GM21825 (cell line): ENCODE measurements around the gene HNF1B.

Experiments
- ATAC-seq: cut with Tn5 transposase; IDR thresholded peaks from one replicate; pipeline ENCODE4 v1.9.1; 2021; ENCODE audit warnings: mild to moderate bottlenecking, moderate library complexity; ENCODE audit not compliant: unreplicated experiment

The HNF1B gene

GRCh38 chr17:37737081-37737480, 7.8 kb downstream of the HNF1B start:
- no peak for ATAC-seq

DNA sequence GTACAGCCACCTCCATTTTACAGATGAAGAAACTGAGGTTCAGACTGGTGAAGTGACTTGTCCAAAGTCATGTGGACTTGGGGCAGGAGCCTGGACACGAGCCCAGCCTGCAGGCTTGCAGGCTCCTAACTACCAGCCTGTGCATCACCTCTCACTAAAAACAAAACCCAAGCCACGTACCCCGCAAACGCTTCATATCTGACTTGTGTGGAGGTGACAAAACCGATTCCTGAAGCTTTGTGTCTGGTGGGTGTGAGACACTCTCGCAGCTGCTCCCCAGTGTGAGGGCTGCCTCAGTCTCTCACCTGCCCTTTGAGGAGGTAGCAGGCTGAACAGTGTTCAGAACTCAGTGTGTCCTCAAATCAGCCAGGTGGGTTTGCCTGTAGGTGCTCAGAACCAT, 8.4 kb downstream of the HNF1B start:
- no peak for ATAC-seq

GRCh38 chr17:37735165-37735564, 9.7 kb downstream of the HNF1B start:
- no peak for ATAC-seq

DNA sequence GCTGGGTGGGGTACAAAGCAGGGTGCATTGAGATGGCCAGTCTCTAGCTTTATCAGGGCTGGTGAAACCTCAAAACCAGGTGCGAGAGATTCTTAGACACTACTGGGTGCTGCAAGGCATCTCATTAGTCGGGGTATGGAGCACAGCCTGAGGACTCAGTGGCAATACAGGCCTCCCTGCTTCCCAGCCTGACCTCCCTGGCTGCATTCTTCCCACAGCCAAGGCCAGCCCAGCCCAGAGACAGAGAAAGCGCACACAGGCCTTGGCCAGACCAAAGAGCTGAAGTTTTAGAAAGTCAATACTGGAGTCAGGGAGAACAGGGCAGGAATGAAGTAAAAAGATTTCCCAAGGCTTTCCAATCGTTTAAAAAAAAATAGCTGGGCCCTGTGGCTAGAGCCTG, 12.5 kb downstream of the HNF1B start:
- no peak for ATAC-seq

GRCh38 chr17:37731056-37731455, 13.8 kb downstream of the HNF1B start:
- ATAC-seq = no peak

- no peak for ATAC-seq
Measured at GRCh38 chr17:37729905-37730304, 15.0 kb downstream of the HNF1B start.

DNA sequence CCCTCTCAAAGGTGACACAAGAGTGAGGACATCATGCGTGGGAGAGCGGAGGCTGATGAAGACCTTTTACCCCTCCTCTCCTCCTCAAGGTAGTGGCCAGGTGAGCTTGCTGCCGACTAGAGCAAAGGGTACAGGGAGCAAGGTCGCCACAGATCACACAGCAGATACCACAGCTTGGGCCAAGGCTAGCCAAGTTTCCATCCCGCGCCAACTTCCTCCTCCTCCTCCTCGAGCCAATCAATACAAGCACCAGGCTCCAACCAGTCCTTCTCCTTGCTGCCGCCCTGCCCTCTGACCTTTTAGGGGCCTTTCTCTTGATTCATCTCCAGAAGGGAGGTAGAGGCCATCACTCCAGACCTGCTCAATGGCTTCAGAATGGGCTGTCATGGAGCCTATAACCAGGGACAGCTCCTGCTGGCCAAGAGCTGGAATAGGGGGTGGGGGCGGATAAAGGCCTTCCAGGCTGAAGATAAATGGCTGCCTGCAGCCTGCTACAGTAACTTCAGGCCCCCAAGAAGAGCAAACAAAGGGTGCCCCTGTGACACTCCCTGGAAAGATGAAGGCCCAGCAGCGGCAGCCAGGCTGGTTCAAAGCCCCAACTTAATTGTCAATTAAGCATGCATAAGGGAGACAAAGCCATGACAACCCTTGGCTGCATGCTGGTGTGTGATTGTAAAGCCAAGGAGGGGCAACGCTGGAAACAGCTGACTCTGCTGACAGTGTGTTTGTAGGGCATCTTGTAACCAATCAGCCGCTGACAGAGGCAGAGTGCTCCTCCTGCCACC, 17.8 kb downstream of the HNF1B start:
- no peak for ATAC-seq

GRCh38 chr17:37726248-37726647, 18.6 kb downstream of the HNF1B start:
- no peak for ATAC-seq

DNA sequence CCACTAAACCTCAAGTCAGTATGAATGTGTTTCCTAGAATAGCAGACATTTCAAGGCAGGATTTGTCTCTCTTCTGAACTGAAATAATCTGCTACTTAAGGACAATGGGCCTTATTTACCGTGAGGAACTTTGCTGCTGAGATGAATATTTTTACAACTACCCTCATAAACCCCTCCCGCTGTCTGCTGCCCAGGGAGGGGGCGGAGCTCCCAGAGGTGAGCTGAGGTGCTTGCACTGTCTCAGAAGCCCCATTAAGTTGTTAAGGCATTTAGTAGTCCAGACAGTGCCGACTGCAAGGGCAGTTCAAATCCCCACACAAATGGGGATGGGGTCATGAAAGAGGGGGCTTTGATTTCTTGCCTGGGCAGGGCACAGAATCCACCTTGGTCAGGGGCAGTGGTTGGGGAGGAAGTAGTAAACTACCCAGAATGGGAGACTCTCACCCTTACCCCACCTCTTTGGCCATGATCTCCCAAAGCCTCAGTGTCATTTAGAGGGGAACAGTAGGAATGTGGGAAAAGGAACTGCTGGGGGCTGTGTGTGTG, 19.2 kb downstream of the HNF1B start:
- no peak for ATAC-seq

DNA sequence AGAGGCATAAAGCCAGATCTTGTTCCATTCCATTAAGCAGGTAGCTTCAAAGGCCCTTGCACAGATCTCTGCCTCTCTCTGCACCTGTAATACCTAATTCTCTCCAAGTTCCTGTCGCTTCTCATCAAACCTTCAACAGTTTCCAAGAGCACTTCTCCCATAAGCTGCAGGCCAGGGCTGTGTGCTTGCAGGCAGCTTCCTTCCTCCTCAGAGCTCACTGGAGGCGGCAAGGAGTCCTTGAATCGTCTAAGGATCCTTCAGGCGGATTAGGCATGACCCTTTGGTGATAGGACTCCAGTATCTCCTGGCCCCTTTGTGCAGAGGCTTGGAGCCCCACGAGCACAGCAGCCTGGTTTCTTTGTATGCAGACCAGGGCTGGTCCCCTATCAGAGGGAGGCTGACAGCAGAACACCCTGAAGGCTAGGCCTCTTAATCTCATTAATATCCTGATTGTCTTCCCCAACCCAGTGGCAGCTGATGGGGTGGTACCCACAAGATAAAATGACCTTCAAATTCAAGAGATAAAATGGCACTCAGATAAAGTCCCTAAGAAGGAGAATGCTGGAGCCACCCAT, 19.8 kb downstream of the HNF1B start:
- no peak for ATAC-seq

GRCh38 chr17:37720989-37721388, 23.9 kb downstream of the HNF1B start:
- no peak for ATAC-seq

DNA sequence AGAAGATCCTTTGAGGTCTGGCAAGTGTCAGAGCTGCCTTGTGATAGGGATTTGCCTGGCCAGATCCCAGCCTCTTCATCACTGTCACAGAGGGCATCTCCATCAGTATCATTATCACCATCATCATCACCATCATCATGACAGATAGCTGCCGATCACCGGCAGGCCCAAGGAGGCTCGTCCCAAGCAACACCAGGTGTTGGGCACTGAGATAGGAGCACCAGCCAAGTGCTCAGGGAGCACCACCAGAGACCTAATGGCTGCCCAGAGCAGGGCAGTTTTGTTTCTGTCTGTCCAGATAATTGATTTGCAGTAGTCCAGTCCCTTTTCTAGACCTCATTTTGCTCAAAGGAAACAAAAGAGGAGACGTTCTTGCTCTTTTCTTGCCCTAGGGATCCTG, 25.0 kb downstream of the HNF1B start:
- no peak for ATAC-seq

GRCh38 chr17:37718324-37719048, 26.4 kb downstream of the HNF1B start:
- no peak for ATAC-seq

DNA sequence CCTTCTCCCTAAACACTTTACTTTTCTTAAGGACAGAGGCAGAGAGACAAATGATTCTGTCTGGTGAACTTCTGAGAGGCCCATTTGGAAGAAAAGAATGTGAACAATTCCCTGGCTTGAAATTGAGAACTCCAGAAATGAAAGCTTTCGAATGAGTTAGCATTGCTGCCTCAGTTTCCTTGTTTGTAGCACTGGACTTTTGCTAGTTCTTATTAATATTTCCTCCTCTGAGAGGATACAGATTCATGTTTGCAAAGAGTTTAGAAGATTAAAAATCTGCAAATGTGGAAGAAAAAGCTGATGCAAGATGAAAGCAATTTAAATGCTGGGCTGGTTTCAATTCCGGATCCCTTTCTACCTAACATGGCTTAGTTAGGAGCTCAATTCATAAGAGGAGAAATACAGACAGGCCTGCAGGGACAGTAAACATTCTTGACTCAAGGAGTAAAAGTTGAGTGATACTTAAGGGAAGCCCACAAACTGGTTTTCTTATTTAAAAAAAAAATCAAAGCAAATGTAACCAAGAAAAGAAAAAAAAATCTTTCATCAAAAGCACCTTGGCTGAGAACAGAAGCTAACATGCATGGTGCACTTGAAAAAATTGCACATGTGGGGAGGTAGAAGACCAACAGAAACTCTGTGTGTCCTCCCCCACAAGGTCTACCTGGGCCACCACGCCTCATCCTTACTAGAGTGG, 27.1 kb downstream of the HNF1B start:
- ATAC-seq = no peak

DNA sequence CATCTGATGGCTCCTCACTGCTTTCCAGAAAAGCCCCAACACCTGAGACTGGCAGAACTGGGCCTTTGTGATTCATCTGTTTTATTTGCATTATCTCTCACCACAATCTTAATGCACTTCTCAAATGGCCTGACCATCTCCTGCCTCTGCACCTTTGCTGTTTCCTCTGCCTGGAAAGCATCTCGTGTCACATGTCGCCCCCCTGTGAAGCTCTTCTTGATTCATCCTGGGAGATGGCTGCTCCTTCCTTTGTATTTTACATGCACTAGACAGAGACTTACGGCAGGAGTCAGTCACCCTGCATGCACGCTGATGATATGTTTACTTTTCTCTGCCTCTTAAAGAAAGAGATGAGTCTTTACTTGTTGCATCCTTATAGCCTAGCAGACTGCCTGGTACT, 30.0 kb downstream of the HNF1B start:
- no peak for ATAC-seq

GRCh38 chr17:37713624-37714023, 31.2 kb downstream of the HNF1B start:
- no peak for ATAC-seq

- ATAC-seq = no peak
Measured at GRCh38 chr17:37713028-37713431, 31.8 kb downstream of the HNF1B start.

- ATAC-seq = no peak
Measured at GRCh38 chr17:37711113-37711512, 33.7 kb downstream of the HNF1B start.

DNA sequence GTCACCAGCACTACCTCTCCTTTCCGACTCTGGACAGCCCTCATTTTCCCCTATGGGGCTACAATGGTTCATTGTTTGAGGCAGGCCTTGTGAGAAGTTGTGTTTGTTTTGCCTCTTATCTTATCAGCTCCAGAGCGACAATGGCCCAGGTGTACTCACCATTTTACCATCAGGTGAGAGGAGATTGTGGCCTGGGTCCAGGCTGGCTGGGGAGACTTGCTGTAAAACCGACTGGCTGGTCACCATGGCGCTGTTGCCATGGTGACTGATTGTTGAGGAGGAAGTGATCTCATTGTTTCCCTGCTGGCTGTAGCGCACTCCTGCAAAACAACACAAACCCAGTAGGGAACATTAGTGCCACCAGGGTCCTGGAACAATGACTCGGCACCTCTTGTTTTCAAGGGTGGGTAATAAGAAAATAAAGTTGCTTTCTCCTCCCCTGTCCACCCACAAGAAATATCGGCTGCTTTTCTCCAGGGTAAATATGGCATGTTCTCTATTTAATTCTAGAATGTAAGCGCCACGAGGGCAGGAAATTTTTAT, 34.4 kb downstream of the HNF1B start:
- ATAC-seq = no peak

DNA sequence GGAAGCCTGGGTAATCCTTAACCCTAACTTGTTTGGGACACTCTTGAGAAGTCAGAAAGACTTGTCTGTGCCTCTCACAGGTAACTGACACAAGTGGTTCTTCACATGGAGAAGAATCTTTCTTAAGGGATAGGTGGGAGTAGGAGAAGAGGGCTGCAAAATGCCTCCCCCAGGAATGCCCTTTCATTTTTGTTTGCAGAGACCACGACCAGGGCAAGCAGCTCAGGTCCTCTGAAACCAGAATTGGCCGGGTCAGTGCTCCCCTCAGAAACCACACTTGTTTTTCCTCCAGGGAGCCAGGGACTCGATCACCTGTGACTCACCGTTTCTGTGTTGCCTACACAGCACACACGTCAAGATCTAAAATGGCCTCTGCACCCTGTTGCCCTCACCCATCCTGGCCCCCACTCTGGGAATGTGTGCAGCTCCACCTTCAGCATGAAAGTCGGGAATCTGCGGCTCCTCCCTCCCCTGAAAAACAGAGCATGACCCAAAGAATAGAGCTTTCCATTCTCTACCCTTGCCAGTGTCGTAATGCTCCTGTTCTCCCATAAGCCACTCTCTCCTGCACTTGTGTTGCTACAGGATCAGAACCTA, 36.1 kb downstream of the HNF1B start:
- peak; percentile 41 for ATAC-seq
